PC-3 (cell line): ENCODE results near the gene SBSN.

Experiments used
- CTCF ChIP-seq: fragments of 300-600 bp; sonication (generic); conservative IDR thresholded peaks from 2 replicates; pipeline ENCODE4 v1.5.1; 2017; ENCODE audit warnings: antibody characterized with exemption, low read depth, mild to moderate bottlenecking, low read length
- EZH2phosphoT487 ChIP-seq: fragments of 300-600 bp; sonication (generic); IDR thresholded peaks from 2 replicates; pipeline ENCODE4 v1.6.1; 2018; ENCODE audit warnings: mild to moderate bottlenecking, antibody characterized with exemption, low read length, borderline replicate concordance

GRCh38 chr19:35528218-35529038 lies at the start of gene SBSN:
- TF ChIP-seq CTCF: no peak
- no peak for TF ChIP-seq EZH2phosphoT487
